Measurements from ENCODE around the gene GTF2F1. TPM values are rescaled to one million over a fixed set of nuclear protein-coding genes. Genes with fewer than 3 reads are reported as not detected.

Gene GTF2F1
- total and polyA plus RNA-seq, 9 of the 15 experiments (the other 6 are each of a cell fraction or from before 2014, with no cell fraction given) = 4.7 to 75.4 (median 68.4) TPM

- Histone ChIP-seq H3K4me2 (ENCODE audit: insufficient read depth, low read length) (no peak overlapping the region), H3K4me3 (no peak overlapping the region), H3K79me2 (ENCODE audit: control insufficient read depth, insufficient read depth, low read length) (peaks cover 13% of the 10 kb centered on the region), H4K20me1 (replicated peaks; ENCODE audit: control insufficient read depth, insufficient read depth, low read length) (peaks cover 16% of the 10 kb centered on the region; the same call in 1 of the 2 replicates), H3K27me3 (ENCODE audit: control insufficient read depth in 2 of 2, insufficient read depth in 2 of 2, low read length in 2 of 2) (no peaks in the 10 kb centered on the region), H3K36me3 (ENCODE audit: control insufficient read depth, insufficient read depth, low read length) (peaks cover 66% of the 10 kb centered on the region; the same call in 2 of the 3 replicates), H3K4me1 (replicated peaks in 1 of 2; ENCODE audit: control insufficient read depth in 2 of 2, insufficient read depth in 2 of 2, low read length in 2 of 2) (peaks cover 0 to 54% of the 10 kb centered on the region in 2 experiments; a peak in 2 of 5 replicates), H3K9ac (ENCODE audit: insufficient read depth in 1 of 2, low read depth in 2 of 2, low read length in 2 of 2) (no peak overlapping the region), H2AFZ (ENCODE audit: low read depth, low read length) (no peak overlapping the region), H3K9me3 (replicated peaks; ENCODE audit: control insufficient read depth, insufficient read depth, low read depth, low read length) (no peaks in the 10 kb centered on the region), H3K27ac (ENCODE audit: extremely low read depth, low read depth, low read length) (no peak overlapping the region), H3K9me1 (ENCODE audit: control insufficient read depth, insufficient read depth, low read length) (no peaks in the 10 kb centered on the region)
- ATAC-seq = no peak
- no TSS peak for BruUV-seq (replicated peaks)
- 92% methylated on average over 28 of the region's 47 CpGs for WGBS (ENCODE audit: insufficient coverage, low coverage, missing lambda C conversion rate)
- POLR2A ChIA-PET = interaction anchor here (0.6 to 1.0 kb wide), 4 partner anchors 8 to 157 kb away, joined by 3 to 4 read pairs (median 4); partner anchors contain the start of genes ALKBH7 and KHSRP
- intact Hi-C loops (cut with micrococcal nuclease) (no loop called here), in situ Hi-C loops (cut with MboI) (no loop called here)
- FAIRE-seq = no peak
- CTCF ChIA-PET (ENCODE audit: low intra/inter-chr PET ratio) = no interaction called here
- DNase-seq (ENCODE audit: extremely low read depth in 1 of 4, low spot score in 3 of 4) = peak in 1 of 4 experiments; percentile 27
- TF ChIP-seq POLR2AphosphoS5 (IDR thresholded peaks at IDR 0.05; ENCODE audit: control insufficient read depth, insufficient read depth, low read depth, low read length) (0 out of 2 replicates have a peak, but pooled peaks have one; percentile 19), FOS (IDR thresholded peaks at IDR 0.05; ENCODE audit: extremely low read depth, insufficient read length) (no peak), PRPF4 (IDR thresholded peaks at IDR 0.05; ENCODE audit: insufficient read depth, low read depth, low read length, poor library complexity, severe bottlenecking) (peak; percentile 49), GTF2F1 (IDR thresholded peaks at IDR 0.05; ENCODE audit: low read depth, low read length) (no peak), POLR2G (IDR thresholded peaks at IDR 0.05; ENCODE audit: low read depth, low read length) (peak; percentile 58; the same call in 1 of the 2 replicates), NKRF (IDR thresholded peaks at IDR 0.05; ENCODE audit: borderline replicate concordance) (no peak), EGR1 (conservative IDR thresholded peaks at IDR 0.05) (peak; percentile 36; the same call in 1 of the 2 replicates), ZNF436 (CRISPR knock-in tag; IDR thresholded peaks at IDR 0.05) (no peak), ZNF696 (CRISPR knock-in tag; conservative IDR thresholded peaks at IDR 0.05) (no peak), LCOR (CRISPR knock-in tag; IDR thresholded peaks at IDR 0.05) (no peak), RBFOX2 (IDR thresholded peaks at IDR 0.05; ENCODE audit: low read depth, low read length) (peak; percentile 71)
- TF ChIP-seq, protein P1, sequence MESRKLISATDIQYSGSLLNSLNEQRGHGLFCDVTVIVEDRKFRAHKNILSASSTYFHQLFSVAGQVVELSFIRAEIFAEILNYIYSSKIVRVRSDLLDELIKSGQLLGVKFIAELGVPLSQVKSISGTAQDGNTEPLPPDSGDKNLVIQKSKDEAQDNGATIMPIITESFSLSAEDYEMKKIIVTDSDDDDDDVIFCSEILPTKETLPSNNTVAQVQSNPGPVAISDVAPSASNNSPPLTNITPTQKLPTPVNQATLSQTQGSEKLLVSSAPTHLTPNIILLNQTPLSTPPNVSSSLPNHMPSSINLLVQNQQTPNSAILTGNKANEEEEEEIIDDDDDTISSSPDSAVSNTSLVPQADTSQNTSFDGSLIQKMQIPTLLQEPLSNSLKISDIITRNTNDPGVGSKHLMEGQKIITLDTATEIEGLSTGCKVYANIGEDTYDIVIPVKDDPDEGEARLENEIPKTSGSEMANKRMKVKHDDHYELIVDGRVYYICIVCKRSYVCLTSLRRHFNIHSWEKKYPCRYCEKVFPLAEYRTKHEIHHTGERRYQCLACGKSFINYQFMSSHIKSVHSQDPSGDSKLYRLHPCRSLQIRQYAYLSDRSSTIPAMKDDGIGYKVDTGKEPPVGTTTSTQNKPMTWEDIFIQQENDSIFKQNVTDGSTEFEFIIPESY (CRISPR knock-in tag; IDR thresholded peaks at IDR 0.05) = peak; percentile 30; the same call in 1 of the 2 replicates
- TF ChIP-seq, protein P2, sequence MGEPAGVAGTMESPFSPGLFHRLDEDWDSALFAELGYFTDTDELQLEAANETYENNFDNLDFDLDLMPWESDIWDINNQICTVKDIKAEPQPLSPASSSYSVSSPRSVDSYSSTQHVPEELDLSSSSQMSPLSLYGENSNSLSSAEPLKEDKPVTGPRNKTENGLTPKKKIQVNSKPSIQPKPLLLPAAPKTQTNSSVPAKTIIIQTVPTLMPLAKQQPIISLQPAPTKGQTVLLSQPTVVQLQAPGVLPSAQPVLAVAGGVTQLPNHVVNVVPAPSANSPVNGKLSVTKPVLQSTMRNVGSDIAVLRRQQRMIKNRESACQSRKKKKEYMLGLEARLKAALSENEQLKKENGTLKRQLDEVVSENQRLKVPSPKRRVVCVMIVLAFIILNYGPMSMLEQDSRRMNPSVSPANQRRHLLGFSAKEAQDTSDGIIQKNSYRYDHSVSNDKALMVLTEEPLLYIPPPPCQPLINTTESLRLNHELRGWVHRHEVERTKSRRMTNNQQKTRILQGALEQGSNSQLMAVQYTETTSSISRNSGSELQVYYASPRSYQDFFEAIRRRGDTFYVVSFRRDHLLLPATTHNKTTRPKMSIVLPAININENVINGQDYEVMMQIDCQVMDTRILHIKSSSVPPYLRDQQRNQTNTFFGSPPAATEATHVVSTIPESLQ (CRISPR knock-in tag; IDR thresholded peaks at IDR 0.05) = no peak
Measured at GRCh38 chr19:6414793-6415590, 22.0 kb upstream of the GTF2F1 start.

All from K562 (cell line).